HepG2 (cell line): Measurements from ENCODE around the gene SNCA. TPM values are rescaled to one million over a fixed set of nuclear protein-coding genes. Genes with fewer than 3 reads are reported as not detected.

Source experiments
- ATAC-seq: fragments of 200-7000 bp; cut with Tn5 transposase; 3 replicates; pipeline ENCODE4 v1.9.1; 2020; ENCODE audit warnings: mild to moderate bottlenecking, moderate library complexity
- BruUV-seq: library from RNA; stranded (reverse); fragments of 400-500 nt; replicated peaks from 2 replicates; lab custom pipeline; 2021; lab: Mats Ljungman, UMichigan
- CTCF ChIA-PET: fragments of 300-600 bp; formaldehyde crosslinking; extraction: SDS; loops from one replicate; lab custom pipeline; 2021; ENCODE audit warnings: low total read pairs, inconsistent platforms, low intra/inter-chr PET ratio; lab: Yijun Ruan, JAX
- POLR2A ChIA-PET: fragments of 350-600 bp; sonication (Branson Sonifier 250); formaldehyde crosslinking; loops from one replicate; lab custom pipeline; 2020; ENCODE audit warnings: antibody characterized with exemption, inconsistent platforms; lab: Yijun Ruan, JAX
- DNase-seq: peaks from one replicate; pipeline ENCODE4 v3.0.0-alpha.2; 2015; ENCODE audit warnings: low spot score
- FAIRE-seq: peaks from 3 replicates; lab custom pipeline; 2011; peaks lifted over from hg19 to GRCh38; lab: Jason Lieb, UNC
- H2AFZ ChIP-seq: one replicate; pipeline ENCODE4 v1.6.1; 2011; ENCODE audit warnings: low read length, inconsistent platforms
- H3K27ac ChIP-seq: fragments of 300-600 bp; 3 replicates; pipeline ENCODE4 v1.8.0; 2011; ENCODE audit warnings: mixed run types, mild to moderate bottlenecking, mixed read lengths, low read length, inconsistent platforms; ENCODE audit not compliant: insufficient read depth; ENCODE audit errors: extremely low read length
- H3K27me3 ChIP-seq, 2 experiments: fragments of 200-600 bp in 1 of 2; 2 replicates in 1 of 2; 3 replicates in 1 of 2; pipeline versions ENCODE4 v1.6.0 to v1.8.0; 2011; ENCODE audit warnings: low read length in 2 of 2, mild to moderate bottlenecking in 2 of 2, moderate library complexity in 2 of 2, inconsistent platforms in 1 of 2; ENCODE audit not compliant: insufficient read depth in 2 of 2, control insufficient read depth in 1 of 2
- H3K36me3 ChIP-seq, 2 experiments: fragments of 200-600 bp in 1 of 2; replicated peaks in 1 of 2; 2 replicates in 1 of 2; 3 replicates in 1 of 2; pipeline versions ENCODE4 v1.5.1 to v1.8.0; 2011; ENCODE audit warnings: low read length in 2 of 2, inconsistent platforms in 1 of 2; ENCODE audit not compliant: insufficient read depth in 2 of 2, control insufficient read depth in 1 of 2
- H3K4me1 ChIP-seq: 2 replicates; pipeline ENCODE4 v1.5.1; 2012; ENCODE audit warnings: low read length, inconsistent platforms; ENCODE audit not compliant: insufficient read depth
- H3K4me2 ChIP-seq: 2 replicates; pipeline ENCODE4 v1.6.0; 2011; ENCODE audit warnings: low read depth, low read length, inconsistent platforms
- H3K4me3 ChIP-seq, 3 experiments: fragments of 200-600 bp in 1 of 3; sonication (generic), shearing (Covaris generic) in 1 of 3; replicated peaks in 1 of 3; 2 replicates each; pipeline ENCODE4 v1.5.1; 2011 to 2016; ENCODE audit warnings: low read length in 3 of 3, inconsistent platforms in 2 of 3, low read depth in 2 of 3, mild to moderate bottlenecking in 2 of 3, control low read depth in 1 of 3, mixed read lengths in 1 of 3; ENCODE audit not compliant: insufficient read depth in 1 of 3
- H3K79me2 ChIP-seq: one replicate; pipeline ENCODE4 v1.6.1; 2011; ENCODE audit warnings: low read length, inconsistent platforms; ENCODE audit not compliant: insufficient read depth
- H3K9ac ChIP-seq: 2 replicates; pipeline ENCODE4 v1.6.0; 2011; ENCODE audit warnings: mild to moderate bottlenecking, low read depth, low read length, inconsistent platforms; ENCODE audit not compliant: insufficient read depth
- H3K9me3 ChIP-seq: 2 replicates; pipeline ENCODE4 v1.5.1; 2012; ENCODE audit warnings: mild to moderate bottlenecking, low read length
- H4K20me1 ChIP-seq: 2 replicates; pipeline ENCODE4 v1.6.0; 2011; ENCODE audit warnings: inconsistent platforms, mild to moderate bottlenecking, low read length, moderate library complexity; ENCODE audit not compliant: insufficient read depth
- ASH2L ChIP-seq: fragments of 300-600, 200-600 bp; sonication (generic); IDR thresholded peaks from 2 replicates; pipeline ENCODE4 v1.7.0; 2017; ENCODE audit warnings: low read depth, mild to moderate bottlenecking, moderate library complexity, mixed read lengths, low read length; ENCODE audit not compliant: insufficient read length
- EHMT2 ChIP-seq: fragments of 200-600 bp; sonication (generic); IDR thresholded peaks from 2 replicates; pipeline ENCODE4 v1.7.0; 2017; ENCODE audit warnings: antibody characterized with exemption, low read depth, low read length, borderline replicate concordance
- GATA4 ChIP-seq: sonication (generic); IDR thresholded peaks from 2 replicates; pipeline ENCODE4 v1.6.1; 2016; ENCODE audit warnings: antibody characterized with exemption, low read depth, borderline replicate concordance
- HNRNPH1 ChIP-seq: fragments of 200-400 bp; formaldehyde crosslinking; optimal IDR thresholded peaks from 2 replicates; pipeline ENCODE3; 2017; ENCODE audit warnings: mild to moderate bottlenecking, low read depth, low read length
- NFRKB ChIP-seq: fragments of 450-650 bp; IDR thresholded peaks from 2 replicates; pipeline ENCODE4 v1.6.1; 2017
- SNRNP70 ChIP-seq: fragments of 200-400 bp; formaldehyde crosslinking; IDR thresholded peaks from 2 replicates; pipeline ENCODE4 v1.6.1; 2017; ENCODE audit warnings: mild to moderate bottlenecking, low read depth, low read length, moderate library complexity
- U2AF1 ChIP-seq: fragments of 200-400 bp; formaldehyde crosslinking; optimal IDR thresholded peaks from 2 replicates; pipeline ENCODE3; 2017; ENCODE audit warnings: mild to moderate bottlenecking, low read depth, low read length
- ZBTB7B ChIP-seq: sonication (generic); formaldehyde crosslinking; IDR thresholded peaks from 2 replicates; pipeline ENCODE4 v1.4.0; 2020; ENCODE audit warnings: missing genetic modification reagents
- ZNF562 ChIP-seq: sonication (generic); formaldehyde crosslinking; IDR thresholded peaks from 2 replicates; pipeline ENCODE4 v1.8.0; 2022; ENCODE audit warnings: missing genetic modification reagents, borderline replicate concordance
- ZNF652 ChIP-seq: IDR thresholded peaks from 2 replicates; pipeline ENCODE4 v1.6.1; 2016; ENCODE audit warnings: low read depth, borderline replicate concordance
- ZNF7 ChIP-seq: IDR thresholded peaks from 2 replicates; pipeline ENCODE4 v1.6.1; 2016; ENCODE audit warnings: missing biosample characterization, missing genetic modification reagents
- ZNF746 ChIP-seq: sonication (generic); formaldehyde crosslinking; IDR thresholded peaks from 2 replicates; pipeline ENCODE4 v1.8.0; 2022; ENCODE audit warnings: mild to moderate bottlenecking, missing genetic modification reagents
- ZNF770 ChIP-seq: sonication (generic); formaldehyde crosslinking; IDR thresholded peaks from 2 replicates; pipeline ENCODE4 v1.5.0; 2020; ENCODE audit warnings: mild to moderate bottlenecking, missing genetic modification reagents
- ZNF891 ChIP-seq: sonication (generic); formaldehyde crosslinking; IDR thresholded peaks from 2 replicates; pipeline ENCODE4 v1.5.0; 2020; ENCODE audit warnings: mild to moderate bottlenecking, missing genetic modification reagents
- WGBS: methylation state at CpG from one replicate; pipeline ENCODE4 v1.1.6; 2017; ENCODE audit warnings: low lambda C conversion rate; 5-methylcytosine and 5-hydroxymethylcytosine counted together
- in situ Hi-C: cut with HindIII; loops from 2 replicates; pipeline ENCODE4 v1.10.0; 2017; ENCODE audit warnings: low pct_unique_long_range_greater_than_20kb; ENCODE audit not compliant: extremely low pct_ligation_motif_present
- intact Hi-C: fragments of 100-400 bp; cut with micrococcal nuclease; formaldehyde crosslinking; loops from one replicate; pipeline ENCODE4 v1.10.0; 2022; ENCODE audit not compliant: unreplicated experiment
- polyA plus RNA-seq, 8 experiments: library from polyadenylated mRNA; depleted of rRNA in 3 of 8; stranded (reverse) in 7 of 8; unstranded in 1 of 8; fragments of >200 nt; fragmentation: Illumina TruSeq in 4 of 8; extraction: Trizol in 4 of 8; gene quantifications; 2 replicates each; pipeline versions ENCODE4 v1.2.1 to v1.2.3, GENCODE V29; 2011 to 2016; ENCODE audit warnings: low read depth in 4 of 8, missing spikeins in 1 of 8, mixed read lengths in 1 of 8; ENCODE audit not compliant: insufficient read depth in 1 of 8
- total RNA-seq, 5 experiments: library from RNA; depleted of rRNA; stranded (reverse); fragments of >200 nt; fragmentation: Illumina TruSeq; extraction: Trizol; gene quantifications; 2 replicates each; pipeline ENCODE4 v1.2.3, GENCODE V29; 2016; ENCODE audit warnings: low read depth in 1 of 5

Gene SNCA
- total and polyA plus RNA-seq, 2 of the 13 experiments (the other 11 are each of a cell fraction or from before 2014, with no cell fraction given), result not detected

- TF ChIP-seq ASH2L (no peak), GATA4 (no peak)
These were observed 31.3 kb upstream of the SNCA start (continued) for GRCh38 chr4:89868276-89868675.

DNA sequence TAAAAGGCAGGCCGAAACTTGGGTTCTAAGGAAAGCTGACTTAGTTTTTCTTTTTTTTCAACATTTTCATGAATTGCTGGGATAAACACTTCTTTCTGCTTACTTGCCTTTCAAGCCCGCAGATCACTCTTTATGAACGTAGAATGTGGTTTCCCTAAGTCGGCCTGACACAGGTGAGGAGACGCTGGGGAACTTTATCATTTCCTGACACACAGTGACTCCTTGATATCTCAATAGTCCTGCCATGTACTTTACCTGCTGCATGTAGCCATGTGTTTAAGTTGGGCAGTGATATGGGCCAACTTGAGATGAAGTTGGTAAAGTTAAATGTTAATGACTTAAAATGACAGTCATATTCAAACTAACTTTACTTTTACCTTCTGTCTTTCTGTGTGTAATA lies 26.6 kb upstream of the SNCA start:
- intact Hi-C loops (no loop called here), in situ Hi-C loops (no loop called here)
- no peak overlapping the region for H3K4me2 ChIP-seq
- ChIA-PET POLR2A (no interaction called here), CTCF (no interaction called here)
- H4K20me1 ChIP-seq, result no peaks in the 10 kb centered on the region
- no peaks in the 10 kb centered on the region for H3K79me2 ChIP-seq
- no peaks in the 10 kb centered on the region for H3K27me3 ChIP-seq
- TF ChIP-seq EHMT2, result no peak
- FAIRE-seq (no peak), DNase-seq (no peak), ATAC-seq (no peak)
- no peak overlapping the region for H2AFZ ChIP-seq
- H3K4me1 ChIP-seq, result no peaks in the 10 kb centered on the region
- no peak overlapping the region for H3K9ac ChIP-seq
- H3K4me3 ChIP-seq, result no peak overlapping the region
- WGBS, result under 1% methylated on average over 5 of the region's 5 CpGs
- no peak overlapping the region for H3K27ac ChIP-seq
- no peaks in the 10 kb centered on the region for H3K9me3 ChIP-seq
- no TSS peak for BruUV-seq
- H3K36me3 ChIP-seq, result no peaks in the 10 kb centered on the region

GRCh38 chr4:89860971-89861370 lies 24.0 kb upstream of the SNCA start:
- H3K79me2 ChIP-seq, result no peaks in the 10 kb centered on the region
- FAIRE-seq (no peak), ATAC-seq (no peak), DNase-seq (no peak)
- TF ChIP-seq ZNF891 (no peak), NFRKB (no peak), ZNF746 (CRISPR knock-in tag) (no peak), ZNF562 (CRISPR knock-in tag) (no peak), EHMT2 (no peak), U2AF1 (no peak), HNRNPH1 (no peak), ZNF7 (CRISPR knock-in tag) (no peak), ZNF652 (CRISPR knock-in tag) (no peak), ZNF770 (no peak), ZBTB7B (no peak), SNRNP70 (no peak)
- no peaks in the 10 kb centered on the region for H3K27me3 ChIP-seq
- POLR2A ChIA-PET, result no interaction called here
- no TSS peak for BruUV-seq
- intact Hi-C loops (no loop called here), in situ Hi-C loops (no loop called here)
- no peaks in the 10 kb centered on the region for H4K20me1 ChIP-seq
- no peak overlapping the region for H3K27ac ChIP-seq
- H3K4me2 ChIP-seq, result no peak overlapping the region
- no peak overlapping the region for H3K9ac ChIP-seq
- no peak overlapping the region for H3K4me3 ChIP-seq
- no peak overlapping the region for H2AFZ ChIP-seq
- no peaks in the 10 kb centered on the region for H3K9me3 ChIP-seq
- no peaks in the 10 kb centered on the region for H3K36me3 ChIP-seq
- WGBS, result 45% methylated on average over 5 of the region's 5 CpGs
- CTCF ChIA-PET, result no interaction called here
- no peaks in the 10 kb centered on the region for H3K4me1 ChIP-seq
